CD14-positive monocyte (primary cell): Measurements from ENCODE around the gene CTDSPL. TPM values are rescaled to one million over a fixed set of nuclear protein-coding genes. Genes with fewer than 3 reads are reported as not detected.

Experiments used
- DNase-seq, 3 donors: peaks; one replicate each; pipeline ENCODE4 v3.0.0-alpha.2; 2011 to 2022
- H2AFZ ChIP-seq: 2 replicates; pipeline ENCODE4 v1.6.0; 2012; ENCODE audit warnings: mild to moderate bottlenecking, low read depth, low read length, inconsistent platforms; ENCODE audit not compliant: insufficient read depth, poor library complexity, severe bottlenecking
- H3K27ac ChIP-seq, 2 donors: 1 replicate in 1 of 2; 2 replicates in 1 of 2; pipeline ENCODE4 v1.5.1; 2012 to 2013; ENCODE audit warnings: low read length in 2 of 2, control low read depth in 1 of 2, inconsistent platforms in 1 of 2, low read depth in 1 of 2, mild to moderate bottlenecking in 1 of 2
- H3K27me3 ChIP-seq, 2 donors: one replicate each; pipeline versions ENCODE4 v1.6.0 to v1.6.1; 2011 to 2013; ENCODE audit warnings: low read length in 2 of 2; ENCODE audit not compliant: control insufficient read depth in 2 of 2, insufficient read depth in 2 of 2
- H3K36me3 ChIP-seq, 2 donors: replicated peaks in 1 of 2; 1 replicate in 1 of 2; 2 replicates in 1 of 2; pipeline versions ENCODE4 v1.5.1 to v1.6.1; 2012 to 2013; ENCODE audit warnings: low read length in 2 of 2, control low read depth in 1 of 2, inconsistent platforms in 1 of 2, mild to moderate bottlenecking in 1 of 2; ENCODE audit not compliant: insufficient read depth in 2 of 2, control insufficient read depth in 1 of 2
- H3K4me1 ChIP-seq, 2 donors: 1 replicate in 1 of 2; 2 replicates in 1 of 2; pipeline versions ENCODE4 v1.5.1 to v1.6.1; 2012 to 2013; ENCODE audit warnings: low read length in 2 of 2, control low read depth in 1 of 2, inconsistent platforms in 1 of 2, mild to moderate bottlenecking in 1 of 2, moderate library complexity in 1 of 2; ENCODE audit not compliant: insufficient read depth in 2 of 2, control insufficient read depth in 1 of 2
- H3K4me2 ChIP-seq: replicated peaks from 2 replicates; pipeline ENCODE3; 2012; ENCODE audit warnings: low read length, moderate library complexity, mild to moderate bottlenecking; ENCODE audit not compliant: poor library complexity, severe bottlenecking; ENCODE audit errors: extremely low read depth
- H3K4me3 ChIP-seq, 3 experiments: fragments of 200-600 bp in 1 of 3; sonication (generic) in 1 of 3; replicated peaks in 1 of 3; 1 replicate in 2 of 3; 2 replicates in 1 of 3; pipeline ENCODE4 v1.5.1; 2011 to 2013; ENCODE audit warnings: low read length in 3 of 3, mild to moderate bottlenecking in 3 of 3, control low read depth in 2 of 3, low read depth in 2 of 3, inconsistent platforms in 1 of 3, moderate library complexity in 1 of 3
- H3K79me2 ChIP-seq: 2 replicates; pipeline ENCODE4 v1.6.0; 2012; ENCODE audit warnings: mild to moderate bottlenecking, control low read depth, inconsistent platforms, low read length, moderate library complexity; ENCODE audit not compliant: insufficient read depth
- H3K9ac ChIP-seq: 2 replicates; pipeline ENCODE4 v1.6.0; 2017; ENCODE audit warnings: low read length, mild to moderate bottlenecking; ENCODE audit not compliant: insufficient read depth, poor library complexity, severe bottlenecking
- H3K9me3 ChIP-seq, 2 donors: replicated peaks in 1 of 2; 1 replicate in 1 of 2; 2 replicates in 1 of 2; pipeline versions ENCODE4 v1.5.1 to v1.6.1; 2012 to 2013; ENCODE audit warnings: low read length in 2 of 2, control low read depth in 1 of 2; ENCODE audit not compliant: control insufficient read depth in 1 of 2, insufficient read depth in 1 of 2
- H4K20me1 ChIP-seq: 2 replicates; pipeline ENCODE4 v1.6.0; 2012; ENCODE audit warnings: mild to moderate bottlenecking, low read length, control low read depth, moderate library complexity; ENCODE audit not compliant: insufficient read depth
- H3K27ac Mint-ChIP-seq, 7 donors: one replicate each; pipeline ENCODE4 v1.8.0; 2020; ENCODE audit warnings: mild to moderate bottlenecking in 7 of 7, mixed read lengths in 7 of 7, moderate library complexity in 6 of 7, inconsistent platforms in 2 of 7
- H3K27me3 Mint-ChIP-seq, 3 donors: one replicate each; pipeline ENCODE4 v1.8.0; 2021 to 2022; ENCODE audit warnings: low read depth in 3 of 3, mild to moderate bottlenecking in 3 of 3, mixed read lengths in 3 of 3, moderate library complexity in 3 of 3, inconsistent platforms in 1 of 3
- H3K36me3 Mint-ChIP-seq, 2 donors: one replicate each; pipeline ENCODE4 v1.8.0; 2020; ENCODE audit warnings: mixed read lengths in 2 of 2, inconsistent platforms in 1 of 2, mild to moderate bottlenecking in 1 of 2
- H3K4me1 Mint-ChIP-seq: one replicate; pipeline ENCODE4 v1.8.0; 2020; ENCODE audit warnings: mild to moderate bottlenecking, mixed read lengths
- H3K4me3 Mint-ChIP-seq, 2 donors: one replicate each; pipeline ENCODE4 v1.8.0; 2020; ENCODE audit warnings: mild to moderate bottlenecking in 2 of 2, mixed read lengths in 2 of 2, moderate library complexity in 1 of 2
- H3K9me3 Mint-ChIP-seq, 7 donors: one replicate each; pipeline ENCODE4 v1.8.0; 2020 to 2022; ENCODE audit warnings: mixed read lengths in 7 of 7, mild to moderate bottlenecking in 6 of 7, moderate library complexity in 6 of 7, inconsistent platforms in 2 of 7
- CTCF ChIP-seq: fragments of 200-600 bp; IDR thresholded peaks from one replicate; pipeline ENCODE4 v1.8.0; 2022; ENCODE audit warnings: antibody characterized with exemption, mild to moderate bottlenecking
- WGBS: methylation state at CpG from one replicate; pipeline ENCODE4 v1.1.5; 2013; ENCODE audit warnings: missing lambda C conversion rate; ENCODE audit not compliant: insufficient coverage; 5-methylcytosine and 5-hydroxymethylcytosine counted together
- intact Hi-C, 2 donors: fragments of 100-400 bp; cut with micrococcal nuclease; formaldehyde crosslinking; loops; one replicate each; pipeline versions ENCODE4 v1.15.0 to v1.15.1; 2023
- polyA plus RNA-seq, 3 donors: library from polyadenylated mRNA; depleted of rRNA in 1 of 3; unstranded in 2 of 3; stranded (reverse) in 1 of 3; fragments of 300-500 nt in 2 of 3; fragments of >200 nt in 1 of 3; fragmentation: Illumina TruSeq in 2 of 3; gene quantifications; 1 replicate in 2 of 3; 2 replicates in 1 of 3; pipeline ENCODE4 v1.2.3, GENCODE V29; 2012 to 2021

The CTDSPL gene
- polyA plus RNA-seq, 3 donors: 0.15 to 0.69 (median 0.33) TPM

- Mint-ChIP-seq H3K36me3 (peaks cover 0 to 2% of the 10 kb centered on the region in 2 donors), H3K4me1 (peaks cover 6% of the 10 kb centered on the region), H3K4me3 (no peak overlapping the region), H3K9me3 (peaks cover 9 to 26% (median 16%) of the 10 kb centered on the region in 7 donors), H3K27ac (no peak overlapping the region), H3K27me3 (peaks cover 0 to 2% (median 0%) of the 10 kb centered on the region in 3 donors)
- H3K4me3 ChIP-seq: no peak overlapping the region
- no peak overlapping the region for H3K4me2 ChIP-seq
- no peak for DNase-seq
- H3K79me2 ChIP-seq: peaks cover 5% of the 10 kb centered on the region
- H3K27me3 ChIP-seq: no peaks in the 10 kb centered on the region
- H3K36me3 ChIP-seq: no peaks in the 10 kb centered on the region
- TF ChIP-seq CTCF: no peak
- H3K27ac ChIP-seq: no peak overlapping the region
- no peak overlapping the region for H3K9ac ChIP-seq
- H4K20me1 ChIP-seq: no peaks in the 10 kb centered on the region
- H2AFZ ChIP-seq: no peak overlapping the region
- intact Hi-C loops: no loop called here
- H3K9me3 ChIP-seq: peaks cover 10% of the 10 kb centered on the region in 2 donors
- H3K4me1 ChIP-seq: no peaks in the 10 kb centered on the region
Observed at GRCh38 chr3:37876279-37876678, 14.6 kb downstream of the CTDSPL start.

DNA sequence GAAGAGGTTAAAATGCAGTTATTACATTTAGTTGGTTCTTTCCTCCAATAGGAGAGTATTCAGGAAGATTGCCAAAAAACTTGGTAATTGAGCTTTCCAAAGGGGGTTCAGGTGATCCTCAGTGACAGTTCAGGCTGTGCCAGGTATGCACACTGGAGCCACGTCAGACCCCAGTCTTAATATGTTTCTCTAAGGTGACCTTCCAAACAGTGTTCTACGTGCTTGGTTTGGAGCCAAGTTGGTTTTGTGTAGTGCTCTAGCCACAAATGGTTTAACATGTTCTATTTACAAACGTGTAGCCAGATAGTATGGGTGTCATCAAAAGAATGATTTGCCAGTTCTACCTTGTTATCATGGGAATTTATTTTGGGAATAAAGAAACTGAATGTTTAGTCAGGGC lies 21.0 kb downstream of the CTDSPL start:
- no peaks in the 10 kb centered on the region for H3K4me1 ChIP-seq
- no peak for DNase-seq
- H3K27ac ChIP-seq: no peak overlapping the region
- peaks cover 0 to under 1% (median 0%) of the 10 kb centered on the region in 7 donors for H3K9me3 Mint-ChIP-seq
- H3K9ac ChIP-seq: no peak overlapping the region
- H3K27me3 Mint-ChIP-seq: peaks cover 0 to 2% (median 0%) of the 10 kb centered on the region in 3 donors
- H3K4me1 Mint-ChIP-seq: peaks cover 9% of the 10 kb centered on the region
- H2AFZ ChIP-seq: no peak overlapping the region
- H3K27me3 ChIP-seq: no peaks in the 10 kb centered on the region
- no peaks in the 10 kb centered on the region for H3K36me3 ChIP-seq
- H3K4me3 ChIP-seq: no peak overlapping the region
- H3K79me2 ChIP-seq: no peaks in the 10 kb centered on the region
- intact Hi-C loops: no loop called here
- H3K4me2 ChIP-seq: no peak overlapping the region
- no peak overlapping the region for H3K27ac Mint-ChIP-seq
- H4K20me1 ChIP-seq: no peaks in the 10 kb centered on the region
- H3K4me3 Mint-ChIP-seq: no peak overlapping the region
- H3K9me3 ChIP-seq: no peaks in the 10 kb centered on the region
- no peaks in the 10 kb centered on the region for H3K36me3 Mint-ChIP-seq
- WGBS: 90% methylated on average over 3 of the region's 3 CpGs
- TF ChIP-seq CTCF: no peak
